ENCODE measurements around the gene GFRA1. TPM values are rescaled to one million over a fixed set of nuclear protein-coding genes. Genes with fewer than 3 reads are reported as not detected.

The GFRA1 gene
- polyA plus RNA-seq, 3 donors, result not detected

DNA sequence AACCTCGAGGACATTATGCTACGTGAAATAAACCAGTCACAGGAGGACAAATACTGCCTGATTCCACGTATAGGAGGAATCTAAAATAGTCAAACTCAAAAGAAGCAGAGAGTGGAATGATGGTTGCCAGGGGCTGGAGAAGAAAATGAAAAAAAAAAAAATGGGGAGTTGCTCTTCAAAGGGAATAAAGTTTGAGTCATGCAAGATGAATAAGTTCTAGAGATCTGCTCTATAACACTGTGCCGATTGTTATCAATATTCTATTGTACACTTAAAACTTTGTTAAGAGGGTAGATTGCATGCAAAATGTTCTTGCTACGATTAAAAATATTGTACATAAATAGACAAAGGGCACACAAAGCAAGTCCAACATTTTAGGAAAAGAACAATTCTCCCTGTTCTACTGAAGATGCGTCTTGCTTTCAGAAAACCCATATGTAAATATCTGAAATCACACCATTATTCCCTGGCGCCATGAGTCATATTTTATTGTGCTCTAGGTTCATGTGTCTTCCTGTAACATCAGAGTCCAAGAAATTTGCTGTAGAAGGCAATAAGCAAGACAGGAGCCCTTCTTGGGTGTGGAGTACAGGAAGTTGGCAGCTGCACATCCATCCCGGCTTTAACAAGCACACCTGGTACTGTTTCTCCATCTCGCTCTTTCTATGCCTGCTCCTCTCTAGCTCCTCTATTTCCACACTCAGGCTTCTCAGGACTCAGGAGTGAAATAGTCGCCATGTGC lies 145.9 kb downstream of the GFRA1 start:
- Histone ChIP-seq H2AFZ (ENCODE audit: insufficient read depth, low read depth, low read length, poor library complexity, severe bottlenecking) (no peak overlapping the region), H3K27me3 (ENCODE audit: control insufficient read depth in 2 of 2, insufficient read depth in 2 of 2, low read length in 2 of 2) (no peaks in the 10 kb centered on the region), H3K9me3 (replicated peaks in 1 of 2; ENCODE audit: control insufficient read depth in 1 of 2, insufficient read depth in 1 of 2, low read length in 2 of 2) (no peaks in the 10 kb centered on the region), H3K9ac (ENCODE audit: insufficient read depth, low read length, poor library complexity, severe bottlenecking) (no peak overlapping the region), H3K36me3 (replicated peaks in 1 of 2; ENCODE audit: control insufficient read depth in 1 of 2, insufficient read depth in 2 of 2, low read length in 2 of 2) (no peaks in the 10 kb centered on the region), H3K27ac (ENCODE audit: low read depth in 1 of 2, low read length in 2 of 2) (no peak overlapping the region), H3K4me2 (replicated peaks; ENCODE audit: extremely low read depth, low read length, poor library complexity, severe bottlenecking) (no peak overlapping the region), H3K4me3 (replicated peaks in 1 of 3; ENCODE audit: low read depth in 2 of 3, low read length in 3 of 3) (no peak overlapping the region), H3K79me2 (ENCODE audit: insufficient read depth, low read length) (no peaks in the 10 kb centered on the region), H3K4me1 (ENCODE audit: control insufficient read depth in 1 of 2, insufficient read depth in 2 of 2, low read length in 2 of 2) (no peaks in the 10 kb centered on the region), H4K20me1 (ENCODE audit: insufficient read depth, low read length) (no peaks in the 10 kb centered on the region)
- Mint-ChIP-seq H3K9me3 (peaks cover 2 to 9% (median 3%) of the 10 kb centered on the region in 7 donors), H3K4me1 (no peaks in the 10 kb centered on the region), H3K36me3 (no peaks in the 10 kb centered on the region), H3K4me3 (no peak overlapping the region), H3K27ac (no peak overlapping the region), H3K27me3 (ENCODE audit: low read depth in 3 of 3) (peaks cover 0 to 4% (median 3%) of the 10 kb centered on the region in 3 donors)
- 97% methylated on average over 4 of the region's 10 CpGs for WGBS (ENCODE audit: insufficient coverage)
- no peak for DNase-seq
- intact Hi-C loops (cut with micrococcal nuclease), result no loop called here
- TF ChIP-seq, protein P1, sequence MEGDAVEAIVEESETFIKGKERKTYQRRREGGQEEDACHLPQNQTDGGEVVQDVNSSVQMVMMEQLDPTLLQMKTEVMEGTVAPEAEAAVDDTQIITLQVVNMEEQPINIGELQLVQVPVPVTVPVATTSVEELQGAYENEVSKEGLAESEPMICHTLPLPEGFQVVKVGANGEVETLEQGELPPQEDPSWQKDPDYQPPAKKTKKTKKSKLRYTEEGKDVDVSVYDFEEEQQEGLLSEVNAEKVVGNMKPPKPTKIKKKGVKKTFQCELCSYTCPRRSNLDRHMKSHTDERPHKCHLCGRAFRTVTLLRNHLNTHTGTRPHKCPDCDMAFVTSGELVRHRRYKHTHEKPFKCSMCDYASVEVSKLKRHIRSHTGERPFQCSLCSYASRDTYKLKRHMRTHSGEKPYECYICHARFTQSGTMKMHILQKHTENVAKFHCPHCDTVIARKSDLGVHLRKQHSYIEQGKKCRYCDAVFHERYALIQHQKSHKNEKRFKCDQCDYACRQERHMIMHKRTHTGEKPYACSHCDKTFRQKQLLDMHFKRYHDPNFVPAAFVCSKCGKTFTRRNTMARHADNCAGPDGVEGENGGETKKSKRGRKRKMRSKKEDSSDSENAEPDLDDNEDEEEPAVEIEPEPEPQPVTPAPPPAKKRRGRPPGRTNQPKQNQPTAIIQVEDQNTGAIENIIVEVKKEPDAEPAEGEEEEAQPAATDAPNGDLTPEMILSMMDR (IDR thresholded peaks at IDR 0.05), result no peak

- Mint-ChIP-seq H3K36me3 (no peaks in the 10 kb centered on the region), H3K4me1 (no peaks in the 10 kb centered on the region), H3K9me3 (peaks cover 1 to 9% (median 3%) of the 10 kb centered on the region in 7 donors), H3K27ac (peak overlapping the region in 1 of 7 donors; percentile 58), H3K27me3 (ENCODE audit: low read depth in 3 of 3) (peaks cover 0 to 3% (median 3%) of the 10 kb centered on the region in 3 donors), H3K4me3 (no peak overlapping the region)
- no peak overlapping the region for H2AFZ ChIP-seq (ENCODE audit: insufficient read depth, low read depth, low read length, poor library complexity, severe bottlenecking)
- no peak for DNase-seq
- no peaks in the 10 kb centered on the region for H3K79me2 ChIP-seq (ENCODE audit: insufficient read depth, low read length)
- no peaks in the 10 kb centered on the region for H3K4me1 ChIP-seq (ENCODE audit: control insufficient read depth in 1 of 2, insufficient read depth in 2 of 2, low read length in 2 of 2)
- H4K20me1 ChIP-seq (ENCODE audit: insufficient read depth, low read length), result no peaks in the 10 kb centered on the region
- WGBS (ENCODE audit: insufficient coverage), result 100% methylated on average over 3 of the region's 3 CpGs
- H3K4me3 ChIP-seq (replicated peaks in 1 of 3; ENCODE audit: low read depth in 2 of 3, low read length in 3 of 3), result no peak overlapping the region
- H3K9ac ChIP-seq (ENCODE audit: insufficient read depth, low read length, poor library complexity, severe bottlenecking), result no peak overlapping the region
- H3K9me3 ChIP-seq (replicated peaks in 1 of 2; ENCODE audit: control insufficient read depth in 1 of 2, insufficient read depth in 1 of 2, low read length in 2 of 2), result no peaks in the 10 kb centered on the region
- no peaks in the 10 kb centered on the region for H3K36me3 ChIP-seq (replicated peaks in 1 of 2; ENCODE audit: control insufficient read depth in 1 of 2, insufficient read depth in 2 of 2, low read length in 2 of 2)
- H3K4me2 ChIP-seq (replicated peaks; ENCODE audit: extremely low read depth, low read length, poor library complexity, severe bottlenecking), result no peak overlapping the region
- intact Hi-C loops (cut with micrococcal nuclease), result no loop called here
- no peak overlapping the region for H3K27ac ChIP-seq (ENCODE audit: low read depth in 1 of 2, low read length in 2 of 2)
- TF ChIP-seq, protein P1 (IDR thresholded peaks at IDR 0.05), result no peak
- H3K27me3 ChIP-seq (ENCODE audit: control insufficient read depth in 2 of 2, insufficient read depth in 2 of 2, low read length in 2 of 2), result no peaks in the 10 kb centered on the region
Observed at GRCh38 chr10:116126239-116126638, 146.8 kb downstream of the GFRA1 start.

All from CD14-positive monocyte (primary cell).